GM21423 (cell line): ENCODE measurements around the gene GALNT6.
A peak's percentile ranks its signal among the peaks of the same experiment; 100 is the strongest.

Source experiments
- ATAC-seq: cut with Tn5 transposase; IDR thresholded peaks from one replicate; pipeline ENCODE4 v1.9.1; 2021; ENCODE audit warnings: mild to moderate bottlenecking, moderate library complexity; ENCODE audit not compliant: unreplicated experiment

Gene GALNT6

GRCh38 chr12:51382173-51382572 lies 9.0 kb downstream of the GALNT6 start:
- no peak for ATAC-seq

- ATAC-seq: no peak
Measured at GRCh38 chr12:51381226-51382079, 9.8 kb downstream of the GALNT6 start.

GRCh38 chr12:51379571-51379970 lies 11.6 kb downstream of the GALNT6 start:
- no peak for ATAC-seq

GRCh38 chr12:51378749-51379148 lies 12.5 kb downstream of the GALNT6 start:
- ATAC-seq: no peak

GRCh38 chr12:51377099-51377984 lies 13.9 kb downstream of the GALNT6 start:
- ATAC-seq: no peak

- ATAC-seq: no peak
Measured at GRCh38 chr12:51374856-51375255, 16.4 kb downstream of the GALNT6 start.

- no peak for ATAC-seq
Measured at GRCh38 chr12:51374361-51374760, 16.8 kb downstream of the GALNT6 start.

GRCh38 chr12:51373187-51373586 lies 18.0 kb downstream of the GALNT6 start:
- ATAC-seq: no peak

GRCh38 chr12:51372021-51372420 lies 19.2 kb downstream of the GALNT6 start:
- ATAC-seq: no peak

- no peak for ATAC-seq
Measured at GRCh38 chr12:51371295-51371953, 19.8 kb downstream of the GALNT6 start.

GRCh38 chr12:51370667-51371066 lies 20.5 kb downstream of the GALNT6 start:
- ATAC-seq: no peak

- no peak for ATAC-seq
Measured at GRCh38 chr12:51369581-51369980, 21.6 kb downstream of the GALNT6 start.

- ATAC-seq: peak; percentile 98
Measured at GRCh38 chr12:51368640-51369517, 22.3 kb downstream of the GALNT6 start.

- no peak for ATAC-seq
Measured at GRCh38 chr12:51365276-51365675, 25.9 kb downstream of the GALNT6 start.

GRCh38 chr12:51364001-51364400 lies 27.2 kb downstream of the GALNT6 start:
- no peak for ATAC-seq

GRCh38 chr12:51362747-51363342 lies 28.4 kb downstream of the GALNT6 start:
- ATAC-seq: no peak

- no peak for ATAC-seq
Measured at GRCh38 chr12:51362307-51362706, 28.9 kb downstream of the GALNT6 start.

- no peak for ATAC-seq
Measured at GRCh38 chr12:51361161-51362016, 29.8 kb downstream of the GALNT6 start.

GRCh38 chr12:51360315-51360714 lies 30.9 kb downstream of the GALNT6 start:
- no peak for ATAC-seq
